Erythroblast (primary cell): ENCODE results near the gene GPC5.
"Not testable (repeated sequence)": the region's sequence is repeated elsewhere in the genome, so short reads cannot be mapped to it uniquely, and the experiment has no call there.

Experiments used
- DNase-seq, 2 experiments: peaks; one replicate each; lab custom pipeline; 2025; lab: John Stamatoyannopoulos, UW
- GATA1 ChIP-seq: IDR thresholded peaks from 2 replicates; pipeline ENCODE4 v1.6.1; 2011; ENCODE audit warnings: low read depth, mild to moderate bottlenecking, control low read depth, low read length, moderate library complexity
- POLR2A ChIP-seq: IDR thresholded peaks from 2 replicates; pipeline ENCODE4 v1.6.1; 2011; ENCODE audit warnings: mild to moderate bottlenecking, low read length

GPC5 gene

DNA sequence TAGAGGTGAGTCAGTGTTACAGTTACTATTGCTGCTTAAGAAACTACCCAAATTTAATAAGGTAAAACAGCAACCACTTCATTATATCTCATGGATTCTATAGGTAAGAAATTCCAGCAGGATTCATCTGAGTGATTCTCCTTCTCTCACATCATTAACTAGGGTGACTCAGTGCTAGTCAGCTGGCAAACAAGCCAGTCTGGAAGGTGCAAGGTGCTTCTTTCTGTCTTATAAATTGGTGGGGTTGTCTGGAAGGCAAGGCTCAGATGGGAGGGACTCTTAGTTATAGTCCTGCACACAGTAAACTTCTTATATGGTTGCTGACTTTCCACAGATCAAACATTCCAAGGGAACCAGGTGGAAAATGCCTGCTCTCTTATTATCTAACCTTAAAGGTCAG is 484.5 kb downstream of the GPC5 start:
- no peak for DNase-seq
- no peak for TF ChIP-seq GATA1
- TF ChIP-seq POLR2A: no peak

DNA sequence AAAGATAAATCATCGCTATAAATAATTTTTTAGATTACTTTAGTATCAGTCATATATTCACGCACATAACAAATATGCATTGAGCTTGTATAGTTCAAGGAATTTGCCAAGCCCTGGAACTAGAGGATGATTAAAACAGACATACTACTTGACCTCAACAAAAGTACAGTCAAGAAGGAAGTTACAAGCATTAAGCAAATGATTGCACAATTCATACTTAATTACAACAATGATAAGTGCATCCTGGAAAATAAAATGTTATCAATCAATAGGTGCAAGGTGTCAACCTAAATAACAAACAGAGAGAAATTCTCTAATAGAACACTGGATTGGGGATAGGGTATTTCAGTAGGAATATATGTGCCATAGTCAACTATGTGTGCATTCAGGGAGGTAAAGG is 491.2 kb downstream of the GPC5 start:
- no peak for DNase-seq
- TF ChIP-seq POLR2A: no peak
- no peak for TF ChIP-seq GATA1

DNA sequence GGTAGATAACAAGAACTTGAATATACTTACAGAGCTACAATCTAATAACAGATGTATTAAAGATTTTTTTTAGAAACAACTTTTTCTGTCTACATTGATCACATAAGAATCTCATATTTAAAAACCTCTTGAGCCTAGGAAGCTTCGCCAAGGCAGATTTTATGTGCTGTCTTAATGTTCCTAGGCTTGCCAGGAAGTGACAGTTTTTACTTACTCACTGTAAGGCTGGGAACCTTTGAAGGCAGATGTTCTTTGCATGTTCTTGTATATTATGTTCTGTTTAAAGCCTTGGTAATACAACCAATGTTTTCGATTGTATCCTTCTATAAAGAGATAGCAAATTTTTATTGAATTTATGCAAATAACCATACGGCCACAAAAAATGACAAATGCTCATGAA is 492.7 kb downstream of the GPC5 start:
- no peak for DNase-seq
- TF ChIP-seq GATA1: no peak
- no peak for TF ChIP-seq POLR2A

DNA sequence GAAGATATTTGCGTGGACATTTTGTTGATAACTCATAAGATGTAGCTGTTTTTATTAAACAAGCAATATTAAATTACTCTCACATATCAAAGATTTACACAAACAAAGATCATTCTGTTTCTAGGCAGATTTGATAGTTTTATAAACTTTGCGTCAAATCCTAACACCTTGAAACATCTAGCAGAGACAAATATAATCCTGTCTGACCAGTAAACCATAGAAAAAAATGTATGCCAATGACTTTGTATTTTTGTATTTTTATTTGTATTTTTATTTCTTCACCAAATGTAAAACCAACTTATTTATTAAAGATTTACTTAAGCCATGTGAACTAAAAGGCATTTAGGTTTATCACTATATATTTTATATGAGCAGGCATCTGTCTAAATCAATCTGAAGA is 494.6 kb downstream of the GPC5 start:
- DNase-seq: no peak
- TF ChIP-seq GATA1: no peak
- no peak for TF ChIP-seq POLR2A

GRCh38 chr13:91894316-91894715 is 495.9 kb downstream of the GPC5 start:
- DNase-seq: no peak
- no peak for TF ChIP-seq POLR2A
- no peak for TF ChIP-seq GATA1

- TF ChIP-seq GATA1: no peak
- no peak for TF ChIP-seq POLR2A
- no peak for DNase-seq
Measured at GRCh38 chr13:91896547-91896946, 498.1 kb downstream of the GPC5 start.

GRCh38 chr13:91898986-91899385 is 500.6 kb downstream of the GPC5 start:
- DNase-seq: not testable (repeated sequence)

DNA sequence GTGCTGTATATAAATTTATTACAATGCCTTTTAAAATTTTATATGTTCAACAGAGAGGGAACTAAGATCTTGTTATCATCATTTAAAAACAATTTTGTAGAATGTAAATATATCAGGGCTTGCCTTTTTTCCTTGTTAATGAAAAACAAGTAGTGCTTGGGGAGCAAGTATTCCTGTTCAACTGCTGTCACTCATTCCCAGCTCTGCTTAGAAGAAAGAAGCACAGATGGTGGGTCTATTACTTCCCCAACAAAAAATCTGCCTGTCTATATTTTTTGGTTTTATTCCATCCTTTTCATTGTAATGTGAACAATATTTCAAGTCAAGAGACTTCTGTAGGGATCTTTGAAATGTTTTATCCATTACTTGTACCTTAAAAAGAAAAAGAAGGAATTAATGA is 503.9 kb downstream of the GPC5 start:
- TF ChIP-seq GATA1: no peak
- TF ChIP-seq POLR2A: no peak

DNA sequence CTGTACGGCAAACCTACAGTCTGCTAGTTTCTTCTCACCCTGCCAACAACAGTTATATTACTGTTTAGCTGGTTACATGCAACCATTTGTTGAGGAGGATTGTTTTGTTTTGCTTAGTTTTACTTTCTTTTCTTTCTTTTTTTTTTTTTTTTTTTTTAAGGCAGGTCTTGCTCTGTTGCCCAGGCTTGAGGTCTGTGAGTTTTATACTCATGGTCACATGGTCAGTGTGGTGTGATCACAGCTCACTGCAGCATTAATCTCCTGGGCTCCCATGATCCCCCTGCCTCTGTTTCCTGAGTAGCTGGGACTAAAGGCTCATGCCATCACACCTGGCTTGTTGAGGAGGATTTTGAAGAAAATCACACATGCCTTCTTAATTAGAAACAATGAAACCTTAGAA is 505.6 kb downstream of the GPC5 start:
- TF ChIP-seq POLR2A (no peak), GATA1 (no peak)
- no peak for DNase-seq

More for the DNA sequence above, 503.9 kb downstream of the GPC5 start:
- no peak for DNase-seq

DNA sequence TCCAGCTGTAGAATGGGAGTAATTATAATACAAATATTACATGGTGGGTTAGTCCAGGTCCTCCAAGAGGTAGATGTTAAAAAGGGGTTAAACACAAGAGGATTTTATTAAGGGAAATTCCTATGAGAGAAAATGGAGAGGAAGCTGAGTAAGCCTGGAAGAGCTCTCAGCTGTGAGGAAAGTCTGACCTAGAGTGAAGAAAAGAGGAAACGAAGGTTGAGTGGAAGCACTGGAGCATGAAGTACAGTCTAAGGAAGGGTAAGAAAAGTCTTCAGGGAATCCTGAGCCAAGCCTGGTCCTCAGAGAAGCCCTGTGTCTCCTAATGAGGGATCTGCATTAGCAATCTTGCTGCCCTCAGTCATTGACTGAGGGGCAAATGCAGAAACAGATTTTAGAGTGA is 506.2 kb downstream of the GPC5 start:
- no peak for TF ChIP-seq POLR2A
- TF ChIP-seq GATA1: no peak
- no peak for DNase-seq

DNA sequence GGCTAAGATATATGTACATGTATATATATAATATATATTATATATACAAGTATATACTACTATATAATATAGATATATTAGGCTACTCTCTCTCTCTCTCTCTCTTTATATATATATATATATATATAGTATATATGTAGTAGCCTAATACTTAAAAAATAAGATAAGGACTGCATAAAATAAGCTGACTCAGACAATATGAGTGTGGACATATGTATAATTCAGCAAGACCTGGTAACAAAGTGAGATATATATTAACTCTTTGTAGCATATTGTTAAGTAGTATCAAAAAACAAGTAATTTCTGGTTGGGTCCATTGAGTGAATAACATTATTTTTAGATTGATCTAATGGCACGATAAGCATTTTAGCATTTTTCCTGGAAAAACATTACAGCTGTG is 509.0 kb downstream of the GPC5 start:
- no peak for TF ChIP-seq POLR2A
- no peak for TF ChIP-seq GATA1
- no peak for DNase-seq

GRCh38 chr13:91909617-91910016 is 511.2 kb downstream of the GPC5 start:
- no peak for TF ChIP-seq GATA1
- no peak for TF ChIP-seq POLR2A
- DNase-seq: no peak

- no peak for TF ChIP-seq POLR2A
- no peak for TF ChIP-seq GATA1
- no peak for DNase-seq
Measured at GRCh38 chr13:91922969-91923592, 524.7 kb downstream of the GPC5 start.

DNA sequence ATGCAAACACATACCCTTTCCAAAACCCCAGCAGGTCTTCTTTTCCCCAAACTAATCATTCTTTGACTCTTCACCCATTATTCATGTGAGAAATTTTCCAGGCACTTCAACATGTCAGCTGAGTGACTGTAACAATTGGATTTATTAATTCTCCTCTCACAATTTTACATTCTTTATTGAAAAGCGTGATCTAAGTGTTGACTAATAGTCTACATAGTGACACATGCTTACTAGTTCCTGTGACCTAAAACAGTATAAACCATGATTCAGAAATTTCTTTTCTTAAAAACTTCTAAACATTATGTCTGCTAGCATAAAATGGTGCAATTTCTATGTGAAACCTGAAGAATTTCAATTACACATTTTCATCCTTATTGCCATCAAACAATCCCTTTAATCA is 532.3 kb downstream of the GPC5 start:
- no peak for DNase-seq
- no peak for TF ChIP-seq POLR2A
- TF ChIP-seq GATA1: no peak

- DNase-seq: no peak
- no peak for TF ChIP-seq GATA1
- TF ChIP-seq POLR2A: no peak
Measured at GRCh38 chr13:91934354-91934753, 535.9 kb downstream of the GPC5 start.
